DMS53 (cell line): Measurements from ENCODE around the gene ENPP7.

Source experiments
- DNase-seq: peaks from one replicate; lab custom pipeline; 2025; lab: John Stamatoyannopoulos, UW

The ENPP7 gene

GRCh38 chr17:79704691-79705090 is 26.1 kb upstream of the ENPP7 start:
- DNase-seq, result no peak

- no peak for DNase-seq
These were observed 25.1 kb upstream of the ENPP7 start for GRCh38 chr17:79705674-79706073.

GRCh38 chr17:79706931-79707850 is 23.6 kb upstream of the ENPP7 start:
- no peak for DNase-seq

- peak; percentile 58 for DNase-seq
These were observed 22.5 kb upstream of the ENPP7 start for GRCh38 chr17:79707931-79708891.

GRCh38 chr17:79711715-79712305 is 18.9 kb upstream of the ENPP7 start:
- no peak for DNase-seq

GRCh38 chr17:79713391-79713790 is 17.4 kb upstream of the ENPP7 start:
- no peak for DNase-seq

DNA sequence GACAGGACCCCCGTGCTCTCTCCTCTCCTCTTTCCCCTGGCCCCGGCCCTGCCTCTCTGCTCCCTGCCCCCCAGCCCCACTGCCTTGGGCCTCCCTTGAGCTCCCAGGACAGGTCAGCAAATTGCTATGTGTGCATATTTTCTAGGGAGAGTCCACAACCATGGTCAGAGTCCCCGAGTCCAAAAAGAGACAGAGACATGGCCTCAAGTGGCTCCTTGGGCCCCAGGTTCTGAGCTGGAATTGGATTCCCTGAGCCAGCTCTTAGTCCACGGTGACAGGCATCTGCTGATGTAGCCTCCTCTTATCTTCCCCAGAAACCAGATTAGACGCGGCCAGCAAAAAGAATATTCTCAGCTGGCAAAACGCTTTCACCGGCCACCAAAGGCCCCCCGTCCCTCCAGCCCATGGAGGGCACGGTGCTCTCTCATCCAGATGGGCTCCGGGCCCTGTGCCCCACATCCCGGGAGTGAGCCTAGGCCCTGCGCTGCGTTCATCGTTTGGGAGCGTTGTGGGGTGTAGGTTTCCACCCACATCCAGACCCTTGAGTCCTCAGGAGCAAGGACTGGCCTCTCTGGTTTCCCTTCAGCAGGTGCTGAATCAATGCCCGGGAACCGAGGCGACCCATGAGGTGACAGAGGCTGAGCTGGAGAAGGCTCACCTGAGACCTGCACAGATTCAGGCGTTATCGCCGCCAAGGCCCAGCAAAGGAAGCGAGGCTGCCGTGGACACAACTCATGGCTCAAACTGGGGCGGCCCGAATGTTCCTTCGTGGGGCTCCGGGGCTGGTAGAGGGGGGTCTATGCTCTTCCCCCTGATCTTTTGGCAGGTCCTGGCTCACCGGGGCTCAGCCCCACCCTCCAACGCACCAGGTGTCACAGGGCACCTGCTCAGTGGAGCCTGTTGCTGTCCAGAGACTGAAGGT is 16.3 kb upstream of the ENPP7 start:
- no peak for DNase-seq

- DNase-seq, result no peak
These were observed 15.4 kb upstream of the ENPP7 start for GRCh38 chr17:79715098-79715942.

DNA sequence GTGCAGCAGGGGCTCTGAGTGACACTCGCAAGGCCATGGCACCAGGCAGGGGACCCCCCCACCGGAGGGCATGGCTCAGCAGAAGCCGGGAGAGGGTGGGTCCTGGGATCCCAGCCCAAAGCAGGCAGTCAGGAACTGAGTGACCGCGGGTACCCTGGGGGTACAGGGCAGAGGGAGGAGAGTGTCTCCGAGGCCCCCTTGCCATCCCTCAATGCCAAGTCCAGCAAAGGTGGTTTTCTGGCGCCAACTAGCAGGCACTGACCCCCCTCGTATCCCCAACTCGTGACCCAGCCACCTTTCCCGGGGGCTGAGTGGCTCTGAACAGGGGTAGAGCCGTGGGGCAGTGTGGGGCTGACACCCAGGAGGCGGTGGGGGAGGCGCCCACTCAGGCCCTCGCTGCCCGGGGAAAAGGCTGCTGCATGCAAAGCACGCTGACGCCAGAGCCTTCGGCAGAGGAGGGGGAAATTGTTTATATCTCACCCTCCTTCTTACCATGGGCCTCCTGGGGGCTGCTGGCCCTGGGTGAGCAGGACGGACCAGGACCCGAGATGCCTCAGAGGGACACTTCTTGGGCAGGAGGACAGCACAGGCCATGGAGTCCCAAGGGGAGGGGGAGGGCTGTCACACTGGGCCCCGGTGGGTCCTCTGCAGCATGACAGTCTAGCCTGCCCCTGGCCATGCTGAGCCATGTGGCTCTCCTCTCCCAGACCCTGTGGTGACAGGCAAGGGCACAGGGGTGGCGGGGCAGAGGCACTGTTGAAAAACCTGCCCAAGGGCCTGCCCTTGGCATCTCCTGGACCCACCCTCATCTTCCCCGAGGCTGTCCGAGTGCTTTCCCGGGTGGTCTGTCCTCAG is 14.6 kb upstream of the ENPP7 start:
- DNase-seq, result no peak

DNA sequence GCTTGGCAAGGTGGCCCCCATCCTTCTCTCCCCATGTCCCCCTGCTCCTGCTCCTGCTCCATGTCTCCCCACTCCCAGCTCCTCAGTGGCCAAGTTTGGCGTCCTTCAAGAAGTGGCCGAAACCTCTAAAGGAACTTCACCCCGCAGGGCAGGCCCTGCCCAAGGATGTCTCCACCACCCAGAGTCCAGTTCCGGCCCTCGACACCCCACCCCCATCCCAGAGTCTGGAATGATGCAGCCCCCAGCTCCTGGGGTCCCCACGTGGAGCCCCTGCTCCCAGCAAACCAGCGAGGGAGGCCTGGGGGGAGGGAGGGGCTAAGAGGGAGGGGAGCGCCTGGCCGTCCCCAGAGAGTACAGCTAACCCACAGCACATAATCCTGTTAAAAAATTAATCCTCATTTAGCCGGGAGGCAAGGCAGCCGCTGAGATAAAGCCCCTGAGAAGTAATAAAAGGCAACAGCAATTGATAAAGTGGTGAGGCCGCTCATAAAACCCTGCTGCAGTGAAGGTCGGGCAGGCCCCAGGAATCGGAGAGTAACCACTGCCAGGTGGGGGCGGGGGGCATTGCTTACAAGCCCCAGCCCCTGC is 9.9 kb upstream of the ENPP7 start:
- DNase-seq, result no peak

DNA sequence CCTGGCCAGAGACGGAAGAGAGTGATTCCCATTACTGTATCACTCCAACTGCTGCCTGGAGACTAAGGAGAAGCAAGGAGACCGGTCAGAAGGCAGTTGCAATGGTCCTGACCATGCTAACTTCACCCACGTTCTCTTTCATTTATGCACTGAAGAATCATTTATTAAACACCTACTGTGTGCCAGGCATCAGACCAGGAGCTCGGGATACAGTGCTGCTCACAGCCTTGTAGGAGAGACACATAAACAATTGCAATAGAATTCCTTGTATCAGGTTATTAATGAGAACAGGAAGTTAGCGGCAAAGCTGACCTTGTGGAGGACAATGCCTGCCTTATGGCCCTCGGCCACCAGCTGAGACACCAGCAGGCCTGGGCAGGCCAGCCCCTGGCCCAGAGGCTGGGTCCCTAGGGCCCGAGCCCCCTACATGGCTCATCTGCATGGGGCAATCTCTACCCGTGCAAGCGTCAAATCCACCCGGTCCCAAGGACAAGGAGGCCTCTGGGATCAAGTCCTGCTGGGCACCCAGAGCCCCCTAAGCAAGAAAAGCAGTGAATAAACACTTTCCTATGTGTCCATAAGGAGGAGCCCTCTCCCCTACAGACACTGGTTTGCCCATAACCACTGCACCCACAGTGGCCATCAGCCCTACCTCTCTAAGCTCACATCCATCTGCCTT is 8.6 kb upstream of the ENPP7 start:
- peak; percentile 39 for DNase-seq

DNA sequence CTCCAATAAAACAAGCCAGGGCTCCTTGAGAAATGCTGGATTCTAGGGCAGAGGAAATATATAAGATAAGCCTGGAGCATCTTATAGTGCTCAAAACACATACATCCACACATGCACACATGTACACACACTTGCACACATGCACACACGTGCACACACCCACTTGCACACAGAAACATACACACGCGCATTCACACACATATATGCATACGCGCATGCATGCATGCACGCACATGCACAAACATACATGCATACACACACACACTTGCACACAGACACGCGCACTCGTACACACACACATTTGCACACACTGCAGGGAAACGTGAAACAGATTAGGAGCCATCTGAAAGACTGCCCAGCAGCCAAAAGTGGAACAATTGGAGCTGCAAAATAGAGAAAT is 8.0 kb upstream of the ENPP7 start:
- DNase-seq, result no peak

DNA sequence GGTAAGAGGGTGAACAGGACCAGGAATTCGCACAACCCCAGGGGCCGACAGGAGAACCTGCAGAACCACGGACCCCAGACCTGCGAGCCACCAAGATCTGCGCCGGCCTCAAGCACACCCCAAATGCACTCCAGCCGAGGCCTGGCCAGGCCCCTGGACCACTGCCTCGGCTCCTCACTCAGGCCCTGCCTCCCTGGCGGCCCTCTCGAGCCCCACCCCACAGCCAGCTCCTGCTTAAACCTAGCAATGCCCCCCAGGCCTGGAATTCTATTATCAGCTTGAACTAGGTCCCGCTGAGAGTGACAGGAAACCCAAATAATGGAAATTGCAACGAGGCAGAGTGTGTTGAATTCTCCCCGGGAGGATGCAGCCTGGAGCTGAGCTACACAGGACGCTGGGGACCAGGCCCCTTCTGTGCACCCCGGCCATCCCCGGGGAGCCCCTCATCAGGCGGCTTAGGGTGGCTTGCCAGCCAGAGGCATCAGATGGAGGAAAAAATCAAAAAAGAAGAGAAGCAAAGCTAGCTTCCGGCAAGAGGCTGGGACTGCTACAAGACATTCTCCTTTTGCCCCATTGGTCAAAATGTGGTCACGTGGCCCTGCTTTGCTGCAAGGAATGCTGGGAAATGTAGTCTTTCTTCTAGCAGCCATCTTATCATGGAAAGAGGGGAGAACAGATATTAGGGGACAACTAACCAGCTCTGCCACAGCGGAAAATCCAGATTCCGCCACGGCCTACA is 2.4 kb upstream of the ENPP7 start:
- peak; percentile 84 for DNase-seq

GRCh38 chr17:79728908-79729471 is 1.8 kb upstream of the ENPP7 start:
- no peak for DNase-seq

GRCh38 chr17:79729761-79730160 is 982 bp upstream of the ENPP7 start:
- DNase-seq, result no peak

DNA sequence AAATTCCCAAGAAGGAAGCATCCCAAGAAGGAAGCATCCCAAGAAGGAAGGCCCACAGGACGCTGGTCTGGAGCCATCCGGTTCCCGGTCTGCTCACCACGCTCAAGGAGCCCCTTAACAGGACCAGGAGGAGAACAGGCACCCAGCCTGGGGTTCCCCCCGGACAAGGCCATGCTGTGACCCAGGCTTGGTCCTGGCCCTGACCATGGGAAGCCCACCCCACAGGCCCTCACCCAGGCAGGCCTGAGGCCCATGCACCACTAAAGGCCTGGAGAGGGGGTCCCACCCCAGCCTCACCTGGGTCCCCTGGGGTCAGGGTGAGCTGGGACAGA is 340 bp upstream of the ENPP7 start:
- no peak for DNase-seq

GRCh38 chr17:79732254-79732653 is 1.5 kb downstream of the ENPP7 start:
- DNase-seq, result no peak
